ENCODE data around the gene CNTNAP2. TPM values are rescaled to one million over a fixed set of nuclear protein-coding genes. Genes with fewer than 3 reads are reported as not detected.
"Not testable (repeated sequence)": the region's sequence is repeated elsewhere in the genome, so short reads cannot be mapped to it uniquely, and the experiment has no call there.

CNTNAP2 gene
- polyA plus RNA-seq, 6 donors from 2014 or later: 38.2 to 132 (median 77.9) TPM

DNA sequence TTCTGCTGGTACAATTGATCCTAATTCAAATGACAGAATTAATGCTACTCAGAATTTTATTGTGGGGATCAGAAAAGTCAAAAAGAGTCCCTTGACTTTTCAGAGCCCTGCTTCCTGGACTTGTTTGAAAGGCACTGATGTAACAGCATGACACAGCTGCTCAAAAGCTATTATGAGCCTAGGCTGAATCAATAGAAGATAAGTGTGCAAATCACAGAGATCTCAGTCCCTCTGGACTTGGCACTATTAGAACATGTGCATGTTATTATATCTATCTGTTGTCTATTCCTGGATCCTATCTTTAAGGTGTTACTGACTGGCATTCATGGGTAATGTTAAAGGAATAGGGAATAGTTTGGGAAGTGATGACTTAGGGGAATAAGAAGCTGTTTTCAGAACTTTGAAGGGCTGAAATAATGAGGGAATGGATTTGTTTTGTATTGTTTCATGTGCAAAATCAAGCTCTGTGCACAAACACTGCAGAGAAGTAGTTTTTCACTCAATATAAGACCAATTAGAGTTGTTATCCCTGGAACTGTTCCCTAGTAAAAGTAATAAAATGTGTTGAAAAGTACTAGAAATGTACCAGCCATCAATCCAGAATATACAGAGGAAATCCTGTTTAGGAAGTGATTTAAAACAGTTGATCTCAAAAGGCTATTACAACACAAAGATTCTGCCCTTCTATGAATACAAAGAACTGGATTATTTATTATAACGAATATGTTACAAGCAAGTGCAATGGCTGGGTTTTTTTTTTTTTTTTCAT is 1659.1 kb downstream of the CNTNAP2 start:
- no peak overlapping the region for H3K27ac Mint-ChIP-seq
- H3K4me3 Mint-ChIP-seq: no peak overlapping the region
- no peaks in the 10 kb centered on the region for H3K4me1 Mint-ChIP-seq
- no peaks in the 10 kb centered on the region for H3K36me3 Mint-ChIP-seq
- ATAC-seq (ENCODE audit: low read depth in 2 of 2): no peak
- peaks cover 0 to 5% (median 0%) of the 10 kb centered on the region in 7 donors for H3K9me3 Mint-ChIP-seq
- DNase-seq: no peak
- H3K27me3 Mint-ChIP-seq: no peaks in the 10 kb centered on the region

DNA sequence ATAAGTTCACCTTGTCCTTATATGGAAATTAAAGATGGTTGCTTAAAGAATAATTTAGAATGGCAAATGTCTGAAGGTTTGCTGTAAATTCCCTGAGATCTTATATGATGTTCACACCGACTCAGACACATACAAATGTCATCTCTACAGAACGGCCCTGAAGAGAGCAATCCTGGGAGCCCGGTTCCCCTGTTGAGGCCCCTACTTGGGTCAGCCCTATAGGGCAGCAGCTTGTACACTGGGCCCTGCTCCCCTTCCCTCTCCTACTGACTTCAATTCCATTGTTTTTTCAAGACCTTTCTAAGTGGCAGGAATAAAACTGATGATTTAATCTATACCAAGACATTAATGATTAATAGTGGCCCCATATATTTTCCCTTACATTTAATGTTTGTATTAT is 1660.7 kb downstream of the CNTNAP2 start:
- Mint-ChIP-seq H3K9me3 (peaks cover 0 to 5% (median 0%) of the 10 kb centered on the region in 7 donors), H3K4me1 (no peaks in the 10 kb centered on the region), H3K36me3 (no peaks in the 10 kb centered on the region), H3K4me3 (no peak overlapping the region), H3K27me3 (no peaks in the 10 kb centered on the region), H3K27ac (no peak overlapping the region)
- DNase-seq (no peak), ATAC-seq (ENCODE audit: low read depth in 2 of 2) (no peak)

- Mint-ChIP-seq H3K27ac (no peak overlapping the region), H3K36me3 (no peaks in the 10 kb centered on the region), H3K4me3 (no peak overlapping the region), H3K4me1 (no peaks in the 10 kb centered on the region), H3K27me3 (no peaks in the 10 kb centered on the region), H3K9me3 (peaks cover 0 to 5% (median 0%) of the 10 kb centered on the region in 7 donors)
- no peak for DNase-seq
- ATAC-seq (ENCODE audit: low read depth in 2 of 2): no peak
Observed at GRCh38 chr7:147779949-147780348, 1663.3 kb downstream of the CNTNAP2 start.

DNA sequence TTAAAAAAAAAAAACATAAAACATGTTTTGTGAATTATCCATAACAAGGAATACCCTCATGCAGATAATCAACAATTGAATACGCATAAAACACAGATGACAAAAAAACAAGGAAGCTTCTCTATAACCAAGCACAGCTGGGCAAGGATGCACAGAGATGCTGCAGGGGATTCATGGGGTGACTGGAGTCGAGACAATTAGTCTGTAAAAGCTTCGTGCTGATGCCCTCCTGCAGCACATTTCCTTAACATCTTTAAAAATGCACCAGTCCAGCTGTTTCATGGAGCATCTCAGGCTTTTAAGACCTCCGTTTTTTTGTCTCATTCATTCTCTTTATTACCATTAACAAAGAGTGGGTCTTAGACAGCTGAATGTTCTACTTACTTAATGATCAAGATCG is 1680.0 kb downstream of the CNTNAP2 start:
- Mint-ChIP-seq H3K4me1 (no peaks in the 10 kb centered on the region), H3K4me3 (no peak overlapping the region), H3K27me3 (no peaks in the 10 kb centered on the region), H3K27ac (no peak overlapping the region), H3K9me3 (peaks cover 0 to 2% (median 0%) of the 10 kb centered on the region in 7 donors), H3K36me3 (no peaks in the 10 kb centered on the region)
- ATAC-seq (ENCODE audit: low read depth in 2 of 2) (no peak), DNase-seq (no peak)

DNA sequence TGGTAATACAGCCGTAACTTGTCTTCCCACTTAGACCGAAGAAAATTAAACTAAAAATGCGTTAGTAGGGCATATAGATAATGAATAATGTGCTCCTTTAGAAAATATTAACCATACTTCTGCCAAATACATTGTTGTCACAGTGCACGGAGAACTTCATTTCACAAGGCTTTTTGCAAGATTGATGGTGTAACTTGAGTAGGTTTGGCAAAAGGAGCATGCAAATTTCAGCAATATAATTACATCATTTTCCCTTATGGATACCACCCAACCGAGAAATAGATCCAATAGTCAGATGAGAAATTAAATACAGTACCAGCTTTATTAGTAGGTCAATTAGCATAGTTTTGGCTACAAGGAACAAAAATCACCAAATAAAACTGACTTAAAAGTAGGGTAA is 1681.4 kb downstream of the CNTNAP2 start:
- Mint-ChIP-seq H3K27ac (no peak overlapping the region), H3K36me3 (no peaks in the 10 kb centered on the region), H3K9me3 (peaks cover 0 to 2% (median 0%) of the 10 kb centered on the region in 7 donors), H3K4me3 (no peak overlapping the region), H3K4me1 (no peaks in the 10 kb centered on the region), H3K27me3 (no peaks in the 10 kb centered on the region)
- DNase-seq (no peak), ATAC-seq (ENCODE audit: low read depth in 2 of 2) (no peak)

DNA sequence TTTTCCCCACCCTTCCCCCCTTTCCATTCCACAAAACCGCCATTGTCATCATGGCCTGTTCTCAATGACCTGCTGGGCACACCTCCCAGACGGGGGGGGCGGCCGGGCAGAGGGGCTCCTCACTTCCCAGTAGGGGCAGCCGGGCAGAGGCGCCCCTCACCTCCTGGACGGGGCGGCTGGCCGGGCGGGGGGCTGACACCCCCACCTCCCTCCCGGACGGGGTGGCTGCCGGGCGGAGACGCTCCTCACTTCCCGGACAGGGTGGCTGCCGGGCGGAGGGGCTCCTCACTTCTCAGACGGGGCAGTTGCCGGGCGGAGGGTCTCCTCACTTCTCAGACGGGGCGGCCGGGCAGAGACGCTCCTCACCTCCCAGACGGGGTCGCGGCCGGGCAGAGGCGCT is 1685.2 kb downstream of the CNTNAP2 start:
- DNase-seq; H3K36me3 Mint-ChIP-seq; H3K9me3 Mint-ChIP-seq; H3K27ac Mint-ChIP-seq; H3K27me3 Mint-ChIP-seq; ATAC-seq (ENCODE audit: low read depth in 2 of 2); H3K4me3 Mint-ChIP-seq; H3K4me1 Mint-ChIP-seq: not testable (repeated sequence)

DNA sequence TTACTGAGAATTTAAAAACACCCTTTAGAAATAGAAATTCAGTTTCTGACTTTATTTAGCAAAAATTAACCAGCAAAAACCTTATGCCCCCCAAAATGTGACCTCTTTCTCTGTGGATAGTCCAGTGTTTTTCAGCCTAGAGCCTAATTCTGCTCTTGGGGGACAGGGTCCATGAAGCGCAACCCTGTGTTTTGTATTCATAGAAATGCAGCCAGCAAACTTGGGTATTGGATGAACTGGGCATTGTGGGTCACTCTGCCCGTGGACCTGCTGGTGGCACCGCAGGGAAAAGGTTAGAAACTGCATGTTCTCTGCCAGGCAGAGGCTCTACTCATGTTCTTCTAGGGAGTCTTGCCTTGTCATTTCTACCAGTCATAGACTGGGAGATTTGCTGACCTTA is 1686.5 kb downstream of the CNTNAP2 start:
- Mint-ChIP-seq H3K27ac (no peak overlapping the region), H3K9me3 (peaks cover 0 to 6% (median 4%) of the 10 kb centered on the region in 7 donors), H3K4me1 (no peaks in the 10 kb centered on the region), H3K4me3 (no peak overlapping the region), H3K36me3 (no peaks in the 10 kb centered on the region), H3K27me3 (no peaks in the 10 kb centered on the region)
- no peak for DNase-seq
- ATAC-seq (ENCODE audit: low read depth in 2 of 2): no peak

- no peaks in the 10 kb centered on the region for H3K4me1 Mint-ChIP-seq
- no peaks in the 10 kb centered on the region for H3K27me3 Mint-ChIP-seq
- H3K27ac Mint-ChIP-seq: no peak overlapping the region
- DNase-seq (no peak), ATAC-seq (ENCODE audit: low read depth in 2 of 2) (no peak)
- peaks cover 0 to 6% (median 4%) of the 10 kb centered on the region in 7 donors for H3K9me3 Mint-ChIP-seq
- no peaks in the 10 kb centered on the region for H3K36me3 Mint-ChIP-seq
- H3K4me3 Mint-ChIP-seq: no peak overlapping the region
Observed at GRCh38 chr7:147803606-147804005, 1687.0 kb downstream of the CNTNAP2 start.

DNA sequence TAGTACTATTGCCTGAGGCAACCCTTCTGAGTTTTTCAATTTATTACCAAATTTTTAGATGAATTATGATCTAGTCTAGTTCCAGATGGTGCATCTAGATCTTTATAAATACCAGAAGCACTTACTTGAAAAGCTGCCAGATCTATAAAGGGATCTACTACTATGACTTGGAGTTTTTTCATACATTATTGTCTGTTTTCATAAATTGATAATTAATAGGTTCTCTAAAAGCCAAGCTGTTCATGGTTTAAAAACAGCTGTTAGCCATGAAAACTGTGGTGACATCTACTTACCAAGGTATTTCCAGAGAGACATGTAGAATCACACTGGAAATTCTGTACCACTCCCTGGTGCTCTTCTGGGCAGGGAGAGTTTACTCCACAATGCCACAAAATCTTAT is 1687.4 kb downstream of the CNTNAP2 start:
- no peak for ATAC-seq (ENCODE audit: low read depth in 2 of 2)
- Mint-ChIP-seq H3K9me3 (peaks cover 0 to 6% (median 4%) of the 10 kb centered on the region in 7 donors), H3K36me3 (no peaks in the 10 kb centered on the region), H3K4me3 (no peak overlapping the region), H3K27ac (no peak overlapping the region), H3K27me3 (no peaks in the 10 kb centered on the region), H3K4me1 (no peaks in the 10 kb centered on the region)
- no peak for DNase-seq

DNA sequence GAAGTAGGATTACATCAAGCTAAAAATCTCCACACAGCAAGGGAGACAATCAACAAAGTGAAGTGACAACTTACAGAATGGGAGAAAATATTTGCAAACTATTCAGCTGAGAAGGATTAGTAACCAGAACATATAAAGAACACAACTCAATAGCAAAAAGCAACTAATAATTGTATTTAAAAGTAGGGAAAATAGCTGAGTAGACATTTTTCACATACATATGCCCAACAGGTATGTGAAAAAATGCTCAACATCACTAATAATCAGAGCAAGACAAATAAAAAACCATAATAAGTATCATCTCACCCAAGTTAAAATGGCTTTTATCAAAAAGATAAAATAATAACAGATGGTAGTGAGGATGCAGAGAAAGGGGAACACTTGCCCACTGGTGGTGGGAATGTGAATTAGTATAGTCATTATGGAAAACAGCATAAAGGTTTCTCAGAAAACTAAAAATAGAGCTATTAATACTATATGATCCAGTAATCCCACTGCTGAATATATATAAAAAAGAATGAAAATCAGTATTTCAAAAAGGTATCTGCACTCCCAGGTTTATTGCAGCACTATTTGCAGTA is 1689.5 kb downstream of the CNTNAP2 start:
- DNase-seq: no peak
- ATAC-seq (ENCODE audit: low read depth in 2 of 2): no peak

DNA sequence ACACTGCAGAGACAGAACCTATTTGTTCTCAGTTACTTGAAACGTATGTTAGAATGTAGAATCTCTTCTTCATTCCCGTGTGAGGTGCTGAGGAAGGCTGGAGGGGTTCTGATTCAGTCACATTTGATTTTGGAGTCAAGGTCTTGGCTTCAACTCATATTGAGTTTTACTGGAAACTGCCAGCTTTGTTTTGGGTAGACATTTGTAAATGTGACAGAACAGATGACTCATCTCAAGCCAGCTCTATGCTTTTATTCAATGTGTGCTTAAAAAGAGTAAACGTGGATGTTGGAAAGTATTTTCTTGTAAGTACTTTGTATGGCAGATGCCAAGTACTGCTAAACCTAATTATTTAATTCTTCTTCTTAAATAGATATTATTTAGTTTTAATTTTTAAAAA is 1693.2 kb downstream of the CNTNAP2 start:
- Mint-ChIP-seq H3K9me3 (peaks cover 0 to 6% (median 4%) of the 10 kb centered on the region in 7 donors), H3K27me3 (no peaks in the 10 kb centered on the region), H3K4me3 (no peak overlapping the region), H3K4me1 (no peaks in the 10 kb centered on the region), H3K27ac (no peak overlapping the region), H3K36me3 (no peaks in the 10 kb centered on the region)
- no peak for ATAC-seq (ENCODE audit: low read depth in 2 of 2)
- DNase-seq: no peak

More for the DNA sequence above, 1689.5 kb downstream of the CNTNAP2 start:
- no peak overlapping the region for H3K4me3 Mint-ChIP-seq
- H3K27ac Mint-ChIP-seq: no peak overlapping the region
- H3K9me3 Mint-ChIP-seq: peaks cover 0 to 6% (median 4%) of the 10 kb centered on the region in 7 donors
- no peaks in the 10 kb centered on the region for H3K4me1 Mint-ChIP-seq
- no peaks in the 10 kb centered on the region for H3K36me3 Mint-ChIP-seq
- H3K27me3 Mint-ChIP-seq: no peaks in the 10 kb centered on the region

GRCh38 chr7:147810269-147810668 is 1693.7 kb downstream of the CNTNAP2 start:
- Mint-ChIP-seq H3K4me3 (no peak overlapping the region), H3K36me3 (no peaks in the 10 kb centered on the region), H3K27me3 (no peaks in the 10 kb centered on the region), H3K4me1 (no peaks in the 10 kb centered on the region), H3K9me3 (peaks cover 0 to 6% (median 4%) of the 10 kb centered on the region in 7 donors), H3K27ac (no peak overlapping the region)
- no peak for ATAC-seq (ENCODE audit: low read depth in 2 of 2)
- no peak for DNase-seq

- DNase-seq: no peak
- H3K27ac Mint-ChIP-seq: no peak overlapping the region
- H3K36me3 Mint-ChIP-seq: no peaks in the 10 kb centered on the region
- H3K4me1 Mint-ChIP-seq: no peaks in the 10 kb centered on the region
- no peak for ATAC-seq (ENCODE audit: low read depth in 2 of 2)
- no peak overlapping the region for H3K4me3 Mint-ChIP-seq
- H3K27me3 Mint-ChIP-seq: no peaks in the 10 kb centered on the region
- H3K9me3 Mint-ChIP-seq: peaks cover 0 to 5% (median 0%) of the 10 kb centered on the region in 7 donors
Observed at GRCh38 chr7:147811923-147812322, 1695.3 kb downstream of the CNTNAP2 start.

DNA sequence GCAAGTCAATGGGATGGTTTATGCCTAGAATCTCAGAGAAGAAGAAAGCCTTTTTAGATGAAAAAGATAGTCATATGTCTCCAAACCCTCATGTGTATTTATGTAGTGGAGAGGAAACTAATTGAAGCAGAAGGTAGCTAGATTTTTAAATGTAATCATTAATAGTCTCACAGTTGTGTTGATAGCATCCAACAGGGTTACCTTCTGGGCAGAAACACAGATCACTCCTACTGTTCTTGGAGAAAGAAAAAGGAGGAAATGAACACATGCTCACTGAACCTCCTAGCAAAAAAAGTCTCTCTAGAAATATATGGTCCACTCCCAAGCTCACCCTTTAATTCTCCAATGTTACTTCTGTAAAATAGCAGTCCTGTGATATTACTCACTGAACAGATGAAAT is 1696.7 kb downstream of the CNTNAP2 start:
- no peaks in the 10 kb centered on the region for H3K27me3 Mint-ChIP-seq
- peaks cover 0 to 7% (median 0%) of the 10 kb centered on the region in 7 donors for H3K9me3 Mint-ChIP-seq
- no peak for ATAC-seq (ENCODE audit: low read depth in 2 of 2)
- H3K27ac Mint-ChIP-seq: no peak overlapping the region
- H3K36me3 Mint-ChIP-seq: no peaks in the 10 kb centered on the region
- no peak for DNase-seq
- no peak overlapping the region for H3K4me3 Mint-ChIP-seq
- no peaks in the 10 kb centered on the region for H3K4me1 Mint-ChIP-seq

Data from naive B cell (primary cell).